ENCODE data around the gene PPM1N.

PPM1N gene

DNA sequence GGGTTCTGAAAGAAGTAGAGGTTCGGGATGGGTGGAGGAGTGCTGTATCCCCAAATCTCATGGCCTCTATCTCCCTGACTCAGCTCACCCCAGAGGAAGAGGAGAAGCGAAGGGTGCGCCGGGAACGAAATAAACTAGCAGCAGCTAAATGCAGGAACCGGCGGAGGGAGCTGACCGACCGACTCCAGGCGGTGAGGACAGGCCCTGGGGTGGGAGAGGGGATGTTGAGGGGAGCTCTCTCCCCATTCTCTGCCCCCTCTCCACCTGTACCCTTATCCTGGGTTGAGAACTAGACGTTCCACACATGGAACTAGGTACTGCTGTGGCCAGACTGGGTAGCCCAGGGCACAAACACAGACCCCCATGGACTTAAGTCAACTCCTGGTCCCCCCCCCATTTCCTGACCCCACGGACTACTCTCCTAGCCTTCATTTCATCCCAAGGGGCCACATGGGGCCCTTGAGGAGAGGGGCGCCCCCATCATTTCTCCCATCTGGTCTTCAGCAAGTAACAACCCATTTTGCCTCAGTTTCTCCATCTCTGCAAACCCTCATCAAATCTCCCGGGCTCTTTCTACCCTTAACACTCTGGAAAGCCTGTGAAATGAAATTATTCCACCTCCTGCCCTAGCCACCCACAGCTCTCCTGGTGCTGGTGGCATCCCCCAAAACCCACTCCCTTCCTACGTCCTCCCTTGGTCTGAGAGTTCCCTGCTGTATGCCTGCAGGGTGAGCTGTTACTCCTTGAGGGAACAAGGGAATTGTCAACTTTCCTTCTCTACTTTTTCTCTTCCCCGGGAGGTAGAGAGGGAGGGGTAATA is 26.9 kb upstream of the PPM1N start:
- no peak for DNase-seq

GRCh38 chr19:45471931-45472562 is 26.2 kb upstream of the PPM1N start:
- no peak for DNase-seq

GRCh38 chr19:45472563-45473366 is 25.5 kb upstream of the PPM1N start:
- DNase-seq = no peak

DNA sequence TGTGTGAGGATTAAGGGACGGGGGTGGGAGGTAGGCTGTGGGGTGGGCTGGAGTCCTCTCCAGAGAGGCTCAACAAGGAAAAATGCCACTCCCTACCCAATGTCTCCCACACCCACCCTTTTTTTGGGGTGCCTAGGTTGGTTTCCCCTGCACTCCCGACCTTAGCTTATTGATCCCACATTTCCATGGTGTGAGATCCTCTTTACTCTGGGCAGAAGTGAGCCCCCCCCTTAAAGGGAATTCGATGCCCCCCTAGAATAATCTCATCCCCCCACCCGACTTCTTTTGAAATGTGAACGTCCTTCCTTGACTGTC is 24.9 kb upstream of the PPM1N start:
- DNase-seq = no peak

DNA sequence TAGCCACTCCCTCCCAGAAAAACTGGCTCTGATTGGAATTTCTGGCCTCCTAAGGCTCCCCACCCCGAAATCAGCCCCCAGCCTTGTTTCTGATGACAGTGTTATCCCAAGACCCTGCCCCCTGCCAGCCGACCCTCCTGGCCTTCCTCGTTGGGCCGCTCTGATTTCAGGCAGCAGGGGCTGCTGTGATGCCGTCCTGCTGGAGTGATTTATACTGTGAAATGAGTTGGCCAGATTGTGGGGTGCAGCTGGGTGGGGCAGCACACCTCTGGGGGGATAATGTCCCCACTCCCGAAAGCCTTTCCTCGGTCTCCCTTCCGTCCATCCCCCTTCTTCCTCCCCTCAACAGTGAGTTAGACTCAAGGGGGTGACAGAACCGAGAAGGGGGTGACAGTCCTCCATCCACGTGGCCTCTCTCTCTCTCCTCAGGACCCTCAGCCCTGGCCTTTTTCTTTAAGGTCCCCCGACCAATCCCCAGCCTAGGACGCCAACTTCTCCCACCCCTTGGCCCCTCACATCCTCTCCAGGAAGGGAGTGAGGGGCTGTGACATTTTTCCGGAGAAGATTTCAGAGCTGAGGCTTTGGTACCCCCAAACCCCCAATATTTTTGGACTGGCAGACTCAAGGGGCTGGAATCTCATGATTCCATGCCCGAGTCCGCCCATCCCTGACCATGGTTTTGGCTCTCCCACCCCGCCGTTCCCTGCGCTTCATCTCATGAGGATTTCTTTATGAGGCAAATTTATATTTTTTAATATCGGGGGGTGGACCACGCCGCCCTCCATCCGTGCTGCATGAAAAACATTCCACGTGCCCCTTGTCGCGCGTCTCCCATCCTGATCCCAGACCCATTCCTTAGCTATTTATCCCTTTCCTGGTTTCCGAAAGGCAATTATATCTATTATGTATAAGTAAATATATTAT is 24.3 kb upstream of the PPM1N start:
- DNase-seq = no peak

DNA sequence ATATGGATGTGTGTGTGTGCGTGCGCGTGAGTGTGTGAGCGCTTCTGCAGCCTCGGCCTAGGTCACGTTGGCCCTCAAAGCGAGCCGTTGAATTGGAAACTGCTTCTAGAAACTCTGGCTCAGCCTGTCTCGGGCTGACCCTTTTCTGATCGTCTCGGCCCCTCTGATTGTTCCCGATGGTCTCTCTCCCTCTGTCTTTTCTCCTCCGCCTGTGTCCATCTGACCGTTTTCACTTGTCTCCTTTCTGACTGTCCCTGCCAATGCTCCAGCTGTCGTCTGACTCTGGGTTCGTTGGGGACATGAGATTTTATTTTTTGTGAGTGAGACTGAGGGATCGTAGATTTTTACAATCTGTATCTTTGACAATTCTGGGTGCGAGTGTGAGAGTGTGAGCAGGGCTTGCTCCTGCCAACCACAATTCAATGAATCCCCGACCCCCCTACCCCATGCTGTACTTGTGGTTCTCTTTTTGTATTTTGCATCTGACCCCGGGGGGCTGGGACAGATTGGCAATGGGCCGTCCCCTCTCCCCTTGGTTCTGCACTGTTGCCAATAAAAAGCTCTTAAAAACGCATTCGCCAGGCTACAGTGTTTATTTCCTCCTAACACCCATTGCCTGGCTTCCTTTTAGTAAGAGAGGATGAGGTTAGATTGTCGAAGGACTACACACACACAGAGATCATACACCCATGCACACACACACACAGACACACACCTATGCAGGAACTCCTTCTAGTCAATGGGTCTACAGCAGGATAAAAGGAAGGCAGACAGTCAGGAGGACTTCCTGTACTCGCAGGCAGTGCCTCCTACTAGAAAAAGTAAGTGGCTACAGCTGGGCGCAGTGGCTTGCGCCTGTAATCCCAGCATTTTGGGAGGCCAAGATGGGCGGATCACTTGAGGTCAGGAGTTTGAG is 23.4 kb upstream of the PPM1N start:
- no peak for DNase-seq

- no peak for DNase-seq
These were observed 22.5 kb upstream of the PPM1N start for GRCh38 chr19:45475537-45476291.

DNA sequence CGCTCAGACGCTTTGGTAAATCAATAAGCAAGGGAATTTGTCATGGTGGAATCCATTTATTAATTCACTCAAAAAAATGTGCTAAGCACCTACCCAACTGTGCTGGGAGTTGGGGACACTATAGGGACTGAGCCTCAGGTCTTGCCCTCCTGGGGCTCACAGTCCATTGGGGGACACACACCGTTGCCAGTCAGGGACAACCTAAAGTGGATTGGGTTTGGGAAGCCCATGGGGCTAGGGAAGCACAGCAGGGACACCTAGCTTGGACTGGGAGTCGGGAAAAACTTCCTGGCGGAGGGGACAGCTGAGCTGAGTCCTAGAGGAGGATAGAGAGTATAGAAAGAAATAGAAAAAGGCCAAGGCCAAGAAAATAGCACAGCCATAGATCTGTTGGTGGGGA is 21.9 kb upstream of the PPM1N start:
- no peak for DNase-seq

DNA sequence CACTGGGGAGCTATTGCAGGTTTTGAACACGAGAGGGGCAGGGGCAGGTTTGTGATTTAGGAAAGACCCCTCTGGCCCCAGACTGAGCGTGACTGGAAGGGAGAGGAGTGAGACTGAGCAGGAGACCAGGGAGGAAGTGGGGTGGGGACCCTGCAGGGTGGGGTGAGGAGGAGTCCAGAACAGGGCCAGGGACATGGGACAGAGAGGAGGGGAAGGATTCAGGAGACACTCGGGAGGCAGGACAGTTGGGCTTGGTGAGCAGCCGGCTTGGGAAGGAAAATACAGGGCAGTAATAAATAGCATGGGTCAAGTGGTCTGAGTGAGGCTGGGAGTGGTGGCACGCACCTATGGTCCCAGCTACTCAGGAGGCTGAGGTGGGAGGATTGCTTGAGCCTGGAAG is 21.1 kb upstream of the PPM1N start:
- DNase-seq = no peak

- peak; percentile 35 for DNase-seq
These were observed 20.4 kb upstream of the PPM1N start for GRCh38 chr19:45477713-45478453.

DNA sequence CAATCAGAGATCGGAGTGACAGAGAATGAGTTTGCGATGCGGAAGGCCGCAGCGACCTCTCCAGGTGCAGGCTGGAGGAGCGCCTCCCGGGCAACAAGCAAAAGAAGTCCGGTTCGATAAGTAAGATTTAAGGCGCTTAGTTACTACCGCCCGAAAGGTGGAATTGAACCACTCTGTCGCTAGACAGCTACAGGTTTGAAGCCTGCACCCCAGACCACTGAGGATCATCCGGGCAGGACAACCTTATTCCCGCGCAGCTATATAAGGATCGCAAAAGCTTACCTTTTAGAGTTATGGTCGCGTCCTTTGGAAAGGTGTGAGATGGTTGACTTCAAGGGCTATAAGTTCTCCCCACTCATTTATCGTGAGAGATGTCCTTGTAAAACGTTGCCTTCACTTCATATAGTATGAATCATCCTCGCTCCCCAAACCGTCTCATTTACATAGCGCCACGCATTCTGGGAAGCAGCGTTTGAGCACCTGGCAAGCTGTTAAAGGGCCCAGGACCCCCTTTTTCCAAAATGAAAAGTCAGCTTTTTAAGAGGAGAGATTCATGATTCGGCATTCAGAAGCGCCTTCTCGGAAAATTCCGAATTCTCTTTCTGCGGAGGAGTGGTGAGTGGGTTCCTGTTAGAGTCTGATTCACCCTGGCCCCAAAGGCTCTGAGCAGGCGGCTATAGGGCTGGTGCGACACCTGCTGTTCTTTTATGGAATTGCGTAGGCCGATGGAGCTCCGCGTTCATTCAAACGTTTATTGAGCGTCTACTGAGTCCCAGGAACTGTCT is 19.6 kb upstream of the PPM1N start:
- peak; percentile 89 for DNase-seq

DNA sequence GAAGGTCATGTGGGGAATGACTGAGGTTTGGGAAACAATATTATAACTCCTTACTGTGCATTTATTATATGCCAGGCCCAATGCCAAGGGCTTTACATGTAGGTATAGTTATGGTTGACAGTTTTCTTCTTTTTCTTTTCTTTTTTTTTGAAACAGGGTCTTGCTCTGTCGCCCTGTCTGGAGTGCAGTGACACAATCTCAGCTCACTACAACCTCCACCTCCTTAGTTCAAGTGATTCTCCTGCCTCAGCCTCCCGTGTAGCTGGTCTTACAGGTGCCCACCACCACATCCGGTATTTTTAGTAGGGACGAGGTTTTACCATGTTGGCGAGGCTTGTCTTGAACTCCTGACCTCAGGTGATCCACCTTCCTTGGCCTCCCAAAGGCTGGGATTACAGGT is 15.2 kb upstream of the PPM1N start:
- no peak for DNase-seq

DNA sequence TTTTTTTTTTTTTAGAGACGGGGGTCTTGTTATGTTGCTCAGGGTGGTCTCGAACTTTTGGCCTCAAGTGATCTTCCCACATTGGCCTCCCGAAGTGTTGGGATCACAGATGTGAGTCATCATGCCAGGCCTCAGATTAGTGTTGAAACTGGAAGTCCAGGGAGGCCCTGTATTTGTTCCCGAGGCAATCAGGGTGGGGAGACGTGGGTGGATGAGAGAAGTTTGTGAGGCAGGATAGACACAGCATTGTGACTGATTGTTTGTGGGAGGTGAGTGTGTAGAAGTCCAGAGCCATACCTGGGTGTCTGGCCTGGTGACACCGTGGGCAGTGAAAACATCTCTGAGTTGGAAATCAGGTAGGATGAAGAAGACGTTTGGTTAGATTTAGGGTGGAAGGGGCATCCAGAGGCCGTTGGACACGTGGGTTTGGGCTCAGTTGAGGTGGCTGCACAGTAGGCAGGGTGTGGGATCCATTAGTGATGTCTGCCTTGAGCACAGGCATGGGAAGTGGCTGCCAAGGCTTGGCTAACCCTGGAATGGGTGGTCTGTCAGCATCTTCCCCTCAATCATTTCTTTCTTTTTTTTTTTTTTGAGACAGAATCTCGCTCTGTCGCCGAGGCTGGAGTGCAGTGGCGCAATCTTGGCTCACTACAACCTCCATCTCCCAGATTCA is 13.8 kb upstream of the PPM1N start:
- no peak for DNase-seq

DNA sequence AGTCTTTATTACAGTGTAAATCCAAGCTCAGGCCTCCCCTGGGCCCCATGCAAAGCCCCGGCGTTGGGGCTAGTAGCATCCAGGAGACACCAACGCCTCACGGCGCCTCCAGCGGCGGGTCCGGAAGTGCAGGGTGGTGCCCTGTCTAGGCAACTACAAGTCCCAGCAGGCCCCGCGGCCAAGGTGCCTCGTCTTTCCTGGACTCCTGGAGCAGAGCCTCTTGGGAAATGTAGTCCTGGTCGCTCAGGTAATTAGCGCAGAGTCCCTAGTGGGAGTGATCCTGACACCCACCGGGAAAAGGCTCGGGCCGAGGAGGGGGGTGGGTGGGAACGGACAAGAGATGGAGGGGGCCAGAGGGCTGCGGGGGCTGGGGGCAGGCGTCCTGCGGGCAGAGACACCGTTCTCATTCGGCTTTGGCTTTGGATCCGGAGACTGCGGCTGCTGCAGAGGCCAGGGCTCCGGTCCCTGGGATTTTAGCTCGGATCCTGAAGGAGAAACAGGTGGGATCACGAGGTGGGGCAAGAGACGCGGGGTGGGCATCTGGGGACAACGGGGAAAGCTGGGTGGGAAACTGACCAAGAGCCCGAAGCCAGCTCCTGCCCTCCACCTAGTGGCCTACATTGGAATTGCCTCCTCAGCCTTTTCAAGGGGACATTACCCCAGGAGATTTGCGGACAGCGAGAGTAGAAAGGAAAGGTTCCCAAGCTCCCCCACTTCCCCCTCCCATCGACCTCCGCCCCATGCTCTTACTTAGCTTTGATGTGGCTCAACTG is 12.8 kb upstream of the PPM1N start:
- peak; percentile 99 for DNase-seq

DNA sequence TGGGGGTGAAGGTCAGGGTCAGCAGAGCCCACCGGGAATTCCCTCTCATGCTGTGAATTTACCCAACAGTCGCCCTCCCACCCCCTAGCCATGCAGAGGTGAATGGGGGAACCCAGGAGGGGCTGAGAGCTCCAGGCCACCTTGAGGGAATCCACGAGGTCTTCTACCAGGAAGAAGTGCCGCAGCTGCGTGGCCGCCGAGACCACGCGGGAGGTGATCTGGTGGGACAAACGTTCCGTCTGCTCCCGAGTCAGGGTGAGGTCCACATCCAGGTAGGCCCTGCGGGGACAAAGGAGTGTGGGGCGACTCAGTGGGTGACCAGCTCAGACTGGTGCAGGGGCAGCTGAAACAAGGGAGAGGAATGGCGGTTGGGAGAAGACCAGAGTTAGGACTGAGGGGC is 9.5 kb upstream of the PPM1N start:
- DNase-seq = no peak

DNA sequence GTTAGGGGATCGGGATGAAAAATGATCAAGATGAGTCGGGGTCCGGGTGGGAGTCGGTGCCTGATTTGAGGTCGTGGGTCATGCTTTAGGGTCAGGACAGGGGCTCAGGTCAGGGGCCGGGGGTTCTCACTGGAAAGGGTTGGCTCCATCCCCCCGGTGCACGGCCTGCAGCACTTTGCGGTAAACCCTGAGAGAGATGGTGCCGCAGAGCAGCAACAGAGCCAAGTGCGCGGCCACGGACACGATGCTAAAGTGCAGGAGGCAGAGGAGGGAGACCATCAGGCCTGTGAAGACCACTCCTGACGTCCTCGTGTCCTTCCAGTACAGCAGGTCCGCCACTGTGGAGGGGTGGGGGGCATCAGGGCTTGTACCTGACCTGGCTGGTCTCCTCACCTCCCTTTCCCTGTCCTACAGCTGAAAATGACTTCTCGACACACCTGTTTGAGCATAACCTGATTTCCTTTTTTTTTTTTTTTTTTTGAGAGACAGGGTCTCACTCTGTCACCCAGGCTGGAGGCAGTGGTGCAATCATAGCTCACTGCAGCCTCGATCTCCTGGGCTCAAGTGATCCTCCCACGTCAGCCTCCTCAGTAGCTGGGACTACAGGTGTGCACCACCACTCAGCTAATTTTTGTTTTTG is 8.9 kb upstream of the PPM1N start:
- DNase-seq = no peak

DNA sequence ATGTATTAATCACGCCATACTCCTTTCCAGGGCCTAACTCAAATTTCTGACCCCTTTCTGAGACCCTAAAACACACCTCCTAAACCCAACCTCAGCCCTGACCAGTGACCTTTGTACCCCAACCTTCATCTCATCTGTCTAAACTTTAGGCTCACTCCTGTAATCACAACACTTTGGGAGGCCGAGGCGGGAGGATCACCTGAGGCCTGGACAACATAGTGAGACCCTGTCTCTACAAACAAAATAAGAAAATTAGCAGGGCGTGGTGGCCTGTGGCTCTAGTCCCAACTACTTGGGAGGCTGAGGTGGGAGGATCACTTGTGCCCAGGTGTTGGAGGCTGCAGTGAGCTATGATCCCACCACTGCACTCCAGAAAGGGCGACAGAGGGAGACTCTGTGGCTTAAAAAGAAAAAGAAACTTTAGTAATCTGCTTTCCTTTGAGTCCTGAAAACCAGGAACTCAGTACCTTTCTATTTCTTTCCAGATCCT is 6.1 kb upstream of the PPM1N start:
- DNase-seq = no peak

Measured in CD4-positive, alpha-beta T cell treated with Interleukin-17A for 4 hours (primary cell).